ENCODE results near the gene MBNL2. TPM values are rescaled to one million over a fixed set of nuclear protein-coding genes. Genes with fewer than 3 reads are reported as not detected.
A peak's percentile ranks its signal among the peaks of the same experiment; 100 is the strongest.

MBNL2 gene
- total RNA-seq, 4 donors from 2014 or later, result 50.7 to 115 (median 72.0) TPM

DNA sequence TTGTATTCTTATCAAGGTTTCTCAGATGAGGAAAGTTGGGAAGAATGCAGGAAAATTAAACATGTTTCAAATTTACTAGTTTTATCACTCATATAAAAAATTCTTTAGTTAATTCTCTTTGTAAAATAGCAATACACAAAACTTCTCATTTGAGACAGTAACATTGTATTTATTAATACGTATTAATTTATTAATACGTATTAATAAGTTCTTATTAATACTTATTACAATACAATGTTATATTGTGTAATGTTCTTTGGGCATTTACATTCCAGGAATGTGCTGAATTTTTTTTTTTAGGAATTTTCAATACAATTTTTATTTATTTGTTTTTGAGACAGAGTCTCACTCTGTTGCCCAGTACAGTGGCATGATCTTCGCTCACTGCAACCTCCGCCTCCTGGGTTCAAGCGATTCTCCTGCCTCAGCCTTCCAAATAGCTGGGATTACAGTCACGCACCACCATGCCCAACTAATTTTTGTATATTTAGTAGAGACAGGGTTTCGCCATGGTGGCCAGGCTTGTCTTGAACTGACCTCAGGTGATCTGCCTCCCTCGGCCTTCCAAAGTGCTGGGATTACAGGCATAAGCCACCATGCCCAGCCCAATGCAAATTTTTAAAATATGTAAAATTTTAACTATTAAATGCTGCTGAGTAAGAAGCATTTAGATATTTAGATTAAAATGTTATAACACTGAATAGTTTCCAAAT lies 31.6 kb downstream of the MBNL2 start:
- no peak for DNase-seq
- Histone ChIP-seq H3K27me3 (no peaks in the 10 kb centered on the region), H3K36me3 (no peaks in the 10 kb centered on the region), H3K27ac (peak overlapping the region in 1 of 2 donors; percentile 42), H3K4me3 (no peak overlapping the region), H3K9me3 (no peaks in the 10 kb centered on the region), H3K4me1 (peaks cover 20 to 22% of the 10 kb centered on the region in 2 donors)
- TF ChIP-seq, protein P1, sequence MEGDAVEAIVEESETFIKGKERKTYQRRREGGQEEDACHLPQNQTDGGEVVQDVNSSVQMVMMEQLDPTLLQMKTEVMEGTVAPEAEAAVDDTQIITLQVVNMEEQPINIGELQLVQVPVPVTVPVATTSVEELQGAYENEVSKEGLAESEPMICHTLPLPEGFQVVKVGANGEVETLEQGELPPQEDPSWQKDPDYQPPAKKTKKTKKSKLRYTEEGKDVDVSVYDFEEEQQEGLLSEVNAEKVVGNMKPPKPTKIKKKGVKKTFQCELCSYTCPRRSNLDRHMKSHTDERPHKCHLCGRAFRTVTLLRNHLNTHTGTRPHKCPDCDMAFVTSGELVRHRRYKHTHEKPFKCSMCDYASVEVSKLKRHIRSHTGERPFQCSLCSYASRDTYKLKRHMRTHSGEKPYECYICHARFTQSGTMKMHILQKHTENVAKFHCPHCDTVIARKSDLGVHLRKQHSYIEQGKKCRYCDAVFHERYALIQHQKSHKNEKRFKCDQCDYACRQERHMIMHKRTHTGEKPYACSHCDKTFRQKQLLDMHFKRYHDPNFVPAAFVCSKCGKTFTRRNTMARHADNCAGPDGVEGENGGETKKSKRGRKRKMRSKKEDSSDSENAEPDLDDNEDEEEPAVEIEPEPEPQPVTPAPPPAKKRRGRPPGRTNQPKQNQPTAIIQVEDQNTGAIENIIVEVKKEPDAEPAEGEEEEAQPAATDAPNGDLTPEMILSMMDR (IDR thresholded peaks at IDR 0.05), result no peak
- TF ChIP-seq POLR2A (IDR thresholded peaks at IDR 0.05), result no peak
- intact Hi-C loops (cut with DNase I; ENCODE audit: low total_unique reads), result no loop called here

GRCh38 chr13:97254816-97255215 lies 32.7 kb downstream of the MBNL2 start:
- H3K36me3 ChIP-seq, result no peaks in the 10 kb centered on the region
- no peak for DNase-seq
- intact Hi-C loops (cut with DNase I; ENCODE audit: low total_unique reads), result no loop called here
- no peaks in the 10 kb centered on the region for H3K27me3 ChIP-seq
- no peaks in the 10 kb centered on the region for H3K9me3 ChIP-seq
- H3K4me3 ChIP-seq, result no peak overlapping the region
- peak overlapping the region; percentile 63 to 71 for H3K27ac ChIP-seq
- peaks cover 20 to 22% of the 10 kb centered on the region in 2 donors for H3K4me1 ChIP-seq
- TF ChIP-seq, protein P1 (IDR thresholded peaks at IDR 0.05), result no peak
- no peak for TF ChIP-seq POLR2A (IDR thresholded peaks at IDR 0.05)

- peak overlapping the region; percentile 63 to 71 for H3K27ac ChIP-seq
- H3K4me1 ChIP-seq, result peaks cover 22 to 25% of the 10 kb centered on the region in 2 donors
- H3K4me3 ChIP-seq, result no peak overlapping the region
- DNase-seq, result no peak
- intact Hi-C loops (cut with DNase I; ENCODE audit: low total_unique reads), result no loop called here
- H3K9me3 ChIP-seq, result no peaks in the 10 kb centered on the region
- no peaks in the 10 kb centered on the region for H3K27me3 ChIP-seq
- H3K36me3 ChIP-seq, result no peaks in the 10 kb centered on the region
- TF ChIP-seq, protein P1 (IDR thresholded peaks at IDR 0.05), result no peak
- TF ChIP-seq POLR2A (IDR thresholded peaks at IDR 0.05), result no peak
These were observed 33.4 kb downstream of the MBNL2 start for GRCh38 chr13:97255515-97256021.

DNA sequence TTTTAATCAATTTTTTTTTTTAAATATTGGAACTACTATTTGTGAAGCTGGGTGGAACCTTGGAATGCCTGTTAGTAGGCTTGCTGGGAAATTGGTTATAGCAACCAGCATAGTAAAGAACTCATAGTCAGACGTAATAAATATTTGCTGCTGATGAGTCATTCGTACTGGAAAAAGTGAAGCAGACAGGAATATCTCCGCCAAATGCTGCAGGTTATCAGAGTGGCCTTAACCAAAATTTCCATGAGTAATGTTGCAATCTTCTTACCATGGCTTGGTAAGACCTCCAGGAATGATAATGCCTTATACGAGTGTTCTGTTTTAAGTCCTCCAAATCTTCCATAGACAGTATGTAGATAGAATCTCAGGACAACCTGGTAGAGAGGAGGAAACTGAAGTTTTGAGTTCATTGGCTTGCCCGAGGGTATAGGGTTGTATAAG lies 34.2 kb downstream of the MBNL2 start:
- no peak overlapping the region for H3K4me3 ChIP-seq
- TF ChIP-seq POLR2A (IDR thresholded peaks at IDR 0.05), result no peak
- TF ChIP-seq, protein P1 (IDR thresholded peaks at IDR 0.05), result no peak
- H3K36me3 ChIP-seq, result no peaks in the 10 kb centered on the region
- peak overlapping the region; percentile 63 to 71 for H3K27ac ChIP-seq
- no peaks in the 10 kb centered on the region for H3K27me3 ChIP-seq
- intact Hi-C loops (cut with DNase I; ENCODE audit: low total_unique reads), result no loop called here
- DNase-seq, result peak in 1 of 2 donors; percentile 51
- no peaks in the 10 kb centered on the region for H3K9me3 ChIP-seq
- peaks cover 20 to 22% of the 10 kb centered on the region in 2 donors for H3K4me1 ChIP-seq

- H3K4me3 ChIP-seq, result no peak overlapping the region
- H3K27ac ChIP-seq, result peak overlapping the region; percentile 63 to 71
- TF ChIP-seq, protein P1 (IDR thresholded peaks at IDR 0.05), result no peak
- TF ChIP-seq POLR2A (IDR thresholded peaks at IDR 0.05), result no peak
- H3K4me1 ChIP-seq, result peaks cover 20 to 22% of the 10 kb centered on the region in 2 donors
- intact Hi-C loops (cut with DNase I; ENCODE audit: low total_unique reads), result no loop called here
- H3K9me3 ChIP-seq, result no peaks in the 10 kb centered on the region
- H3K36me3 ChIP-seq, result no peaks in the 10 kb centered on the region
- no peak for DNase-seq
- H3K27me3 ChIP-seq, result no peaks in the 10 kb centered on the region
These were observed 35.2 kb downstream of the MBNL2 start for GRCh38 chr13:97257228-97257755.

Data from uterus (tissue), 4 donors.